ENCODE results near the gene TCEA3. TPM values are rescaled to one million over a fixed set of nuclear protein-coding genes. Genes with fewer than 3 reads are reported as not detected.
A peak's percentile ranks its signal among the peaks of the same experiment; 100 is the strongest.

TCEA3 gene
- total RNA-seq, 6 experiments from 2014 or later = 6.0 to 8.4 (median 7.1) TPM

GRCh38 chr1:23452011-23452411 lies 27.5 kb upstream of the TCEA3 start:
- TF ChIP-seq CTCF (IDR thresholded peaks at IDR 0.05) = no peak
- no peak for DNase-seq
- no peaks in the 10 kb centered on the region for H3K36me3 Mint-ChIP-seq (ENCODE audit: low read depth)
- no peak overlapping the region for H3K4me3 Mint-ChIP-seq
- no peaks in the 10 kb centered on the region for H3K9me3 Mint-ChIP-seq
- H3K4me1 Mint-ChIP-seq (ENCODE audit: low read depth) = peaks cover 35% of the 10 kb centered on the region
- peaks cover 4% of the 10 kb centered on the region for H3K27me3 Mint-ChIP-seq (ENCODE audit: insufficient read depth)
- H3K27ac Mint-ChIP-seq = peak overlapping the region; percentile 71

- H3K36me3 Mint-ChIP-seq (ENCODE audit: low read depth) = no peaks in the 10 kb centered on the region
- peak overlapping the region; percentile 71 for H3K27ac Mint-ChIP-seq
- no peaks in the 10 kb centered on the region for H3K9me3 Mint-ChIP-seq
- no peak; the same call in 1 of the 2 replicates for TF ChIP-seq CTCF (IDR thresholded peaks at IDR 0.05)
- H3K4me3 Mint-ChIP-seq = no peak overlapping the region
- DNase-seq = no peak
- peaks cover 30% of the 10 kb centered on the region for H3K4me1 Mint-ChIP-seq (ENCODE audit: low read depth)
- H3K27me3 Mint-ChIP-seq (ENCODE audit: insufficient read depth) = peaks cover 2% of the 10 kb centered on the region
Measured at GRCh38 chr1:23451441-23451840, 26.9 kb upstream of the TCEA3 start.

DNA sequence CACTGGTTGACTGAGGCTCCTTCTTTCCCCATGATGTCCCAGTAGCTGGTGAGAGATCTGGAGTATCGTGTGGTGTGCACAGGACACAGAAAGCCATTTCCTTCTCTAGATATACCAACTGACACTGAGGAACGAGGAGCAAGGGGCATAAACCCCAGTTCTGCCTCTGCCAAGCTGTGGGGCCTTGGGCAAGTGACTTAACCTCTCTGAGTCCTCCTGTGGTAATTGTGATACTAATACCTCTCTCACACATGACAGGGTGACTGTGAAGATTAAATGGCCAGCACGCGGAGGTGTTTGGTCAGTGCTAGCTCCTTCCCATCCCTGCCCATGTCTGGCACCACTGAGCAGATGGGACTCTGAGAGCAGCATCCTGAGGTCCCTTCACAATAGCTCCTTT lies 26.3 kb upstream of the TCEA3 start:
- no peak for TF ChIP-seq CTCF (IDR thresholded peaks at IDR 0.05)
- Mint-ChIP-seq H3K4me3 (no peak overlapping the region), H3K27ac (no peak overlapping the region)

GRCh38 chr1:23449958-23450357 lies 25.4 kb upstream of the TCEA3 start:
- DNase-seq = no peak
- Mint-ChIP-seq H3K4me3 (no peak overlapping the region), H3K27me3 (ENCODE audit: insufficient read depth) (peaks cover 1% of the 10 kb centered on the region), H3K36me3 (ENCODE audit: low read depth) (no peaks in the 10 kb centered on the region), H3K4me1 (ENCODE audit: low read depth) (peaks cover 21% of the 10 kb centered on the region), H3K9me3 (no peaks in the 10 kb centered on the region), H3K27ac (no peak overlapping the region)
- TF ChIP-seq CTCF (IDR thresholded peaks at IDR 0.05) = no peak

More for the DNA sequence above, 26.3 kb upstream of the TCEA3 start:
- Mint-ChIP-seq H3K27me3 (ENCODE audit: insufficient read depth) (peaks cover 2% of the 10 kb centered on the region), H3K9me3 (no peaks in the 10 kb centered on the region), H3K4me1 (ENCODE audit: low read depth) (peaks cover 24% of the 10 kb centered on the region), H3K36me3 (ENCODE audit: low read depth) (no peaks in the 10 kb centered on the region)
- DNase-seq = no peak

DNA sequence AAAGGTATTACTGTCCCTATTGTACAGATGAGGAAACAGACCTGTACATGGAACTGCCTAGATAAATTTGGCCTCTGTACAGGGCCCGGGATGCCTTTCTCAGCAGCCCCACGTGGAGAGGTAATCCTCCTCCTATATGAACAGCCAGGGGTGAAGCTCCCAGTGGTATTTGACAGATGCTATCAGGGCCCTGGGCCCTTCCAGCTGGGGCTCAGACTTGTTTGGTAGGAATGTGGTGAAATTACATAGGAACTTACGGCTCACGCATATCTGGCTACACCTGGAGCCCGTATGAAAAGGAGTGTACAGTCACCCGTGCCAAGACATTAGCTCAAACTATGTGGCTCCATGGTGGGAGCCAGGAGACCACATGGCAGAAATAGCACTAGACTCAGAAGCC lies 24.8 kb upstream of the TCEA3 start:
- Mint-ChIP-seq H3K9me3 (no peaks in the 10 kb centered on the region), H3K4me3 (no peak overlapping the region), H3K27me3 (ENCODE audit: insufficient read depth) (no peaks in the 10 kb centered on the region; the same call in none of the 2 replicates), H3K36me3 (ENCODE audit: low read depth) (no peaks in the 10 kb centered on the region), H3K27ac (no peak overlapping the region), H3K4me1 (ENCODE audit: low read depth) (peaks cover 21% of the 10 kb centered on the region)
- TF ChIP-seq CTCF (IDR thresholded peaks at IDR 0.05) = no peak
- no peak for DNase-seq

DNA sequence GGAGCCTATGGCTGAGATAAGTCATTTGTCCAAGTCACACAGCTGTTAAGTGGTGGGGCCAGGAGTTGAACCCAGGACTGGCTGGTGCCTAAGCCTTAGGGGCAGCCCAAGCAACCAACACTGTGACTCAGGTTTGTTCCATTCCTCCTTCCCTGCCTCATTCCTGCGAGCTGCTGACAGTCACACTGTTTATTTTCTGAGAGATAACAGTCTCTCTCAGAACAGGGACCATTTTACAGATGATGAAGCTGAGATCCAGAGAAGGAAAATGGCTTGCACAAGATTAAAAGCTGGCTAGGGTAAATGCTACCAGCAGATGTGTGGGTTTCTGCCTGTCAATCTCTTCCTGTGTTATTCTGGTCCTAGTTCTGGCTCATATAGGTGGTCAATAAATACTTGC lies 24.3 kb upstream of the TCEA3 start:
- no peak for TF ChIP-seq CTCF (IDR thresholded peaks at IDR 0.05)
- no peak overlapping the region for H3K27ac Mint-ChIP-seq
- peaks cover 3% of the 10 kb centered on the region for H3K27me3 Mint-ChIP-seq (ENCODE audit: insufficient read depth)
- peaks cover 21% of the 10 kb centered on the region for H3K4me1 Mint-ChIP-seq (ENCODE audit: low read depth)
- H3K9me3 Mint-ChIP-seq = no peaks in the 10 kb centered on the region
- no peak for DNase-seq
- no peak overlapping the region for H3K4me3 Mint-ChIP-seq
- no peaks in the 10 kb centered on the region for H3K36me3 Mint-ChIP-seq (ENCODE audit: low read depth)

Data from HFFc6 (cell line).